K562 (cell line): ENCODE measurements around the gene POMT2. TPM values are rescaled to one million over a fixed set of nuclear protein-coding genes. Genes with fewer than 3 reads are reported as not detected.

Source experiments
- ATAC-seq: fragments of 200-7000 bp; cut with Tn5 transposase; 3 replicates; pipeline ENCODE4 v1.9.1; 2020; ENCODE audit warnings: moderate library complexity
- BruUV-seq: library from RNA; stranded (reverse); fragments of 400-500 nt; replicated peaks from 2 replicates; lab custom pipeline; 2021; lab: Mats Ljungman, UMichigan
- CTCF ChIA-PET: fragments of 300-600 bp; formaldehyde crosslinking; extraction: SDS; loops from one replicate; lab custom pipeline; 2021; ENCODE audit warnings: low intra/inter-chr PET ratio; lab: Yijun Ruan, JAX
- POLR2A ChIA-PET: fragments of 300-600, 350-650 bp; sonication (Branson Sonifier 250); formaldehyde crosslinking; extraction: SDS; loops from one replicate; lab custom pipeline; 2021; ENCODE audit warnings: antibody characterized with exemption, inconsistent platforms; lab: Yijun Ruan, JAX
- DNase-seq, 4 experiments: peaks; one replicate each; pipeline versions ENCODE4 v3.0.0 to v3.0.0-alpha.2; 2011 to 2018; ENCODE audit warnings: low spot score in 3 of 4, mixed read lengths in 3 of 4; ENCODE audit errors: extremely low read depth in 1 of 4
- FAIRE-seq: peaks from 2 replicates; lab custom pipeline; 2011; peaks lifted over from hg19 to GRCh38; lab: Jason Lieb, UNC
- H2AFZ ChIP-seq: 2 replicates; pipeline ENCODE4 v1.6.0; 2011; ENCODE audit warnings: low read depth, low read length, control low read depth, inconsistent platforms
- H3K27ac ChIP-seq: fragments of 200-600 bp; 3 replicates; pipeline ENCODE4 v1.8.0; 2011; ENCODE audit warnings: low read depth, mild to moderate bottlenecking, control low read depth, inconsistent platforms, low read length, moderate library complexity, mixed read lengths; ENCODE audit errors: extremely low read depth
- H3K27me3 ChIP-seq, 2 experiments: fragments of 300-600 bp in 1 of 2; 2 replicates in 1 of 2; 3 replicates in 1 of 2; pipeline versions ENCODE4 v1.6.0 to v1.8.0; 2011; ENCODE audit warnings: inconsistent platforms in 2 of 2, low read length in 2 of 2, mild to moderate bottlenecking in 1 of 2, mixed read lengths in 1 of 2, moderate library complexity in 1 of 2; ENCODE audit not compliant: control insufficient read depth in 2 of 2, insufficient read depth in 2 of 2
- H3K36me3 ChIP-seq: fragments of 300-600 bp; 3 replicates; pipeline ENCODE4 v1.8.0; 2011; ENCODE audit warnings: mild to moderate bottlenecking, low read length, inconsistent platforms; ENCODE audit not compliant: control insufficient read depth, insufficient read depth
- H3K4me1 ChIP-seq, 2 experiments: fragments of 200-600 bp in 1 of 2; replicated peaks in 1 of 2; 2 replicates in 1 of 2; 3 replicates in 1 of 2; pipeline versions ENCODE4 v1.5.1 to v1.8.0; 2011; ENCODE audit warnings: inconsistent platforms in 2 of 2, low read length in 2 of 2, mild to moderate bottlenecking in 1 of 2, mixed read lengths in 1 of 2, moderate library complexity in 1 of 2; ENCODE audit not compliant: control insufficient read depth in 2 of 2, insufficient read depth in 2 of 2
- H3K4me2 ChIP-seq: 2 replicates; pipeline ENCODE4 v1.6.1; 2011; ENCODE audit warnings: low read length, control low read depth, inconsistent platforms, mixed read lengths; ENCODE audit not compliant: insufficient read depth
- H3K4me3 ChIP-seq: fragments of 200-600 bp; sonication (generic), shearing (Covaris generic); 2 replicates; pipeline ENCODE4 v1.5.1; 2016; ENCODE audit warnings: control low read depth, inconsistent platforms
- H3K79me2 ChIP-seq: fragments of 200-600 bp; 3 replicates; pipeline ENCODE4 v1.8.0; 2011; ENCODE audit warnings: low read length, inconsistent platforms; ENCODE audit not compliant: control insufficient read depth, insufficient read depth
- H3K9ac ChIP-seq, 2 experiments: 2 replicates each; pipeline versions ENCODE4 v1.6.0 to v1.6.1; 2011; ENCODE audit warnings: low read depth in 2 of 2, low read length in 2 of 2, control low read depth in 1 of 2, inconsistent platforms in 1 of 2, mild to moderate bottlenecking in 1 of 2, mixed read lengths in 1 of 2; ENCODE audit not compliant: insufficient read depth in 1 of 2
- H3K9me1 ChIP-seq: one replicate; pipeline ENCODE4 v1.6.0; 2011; ENCODE audit warnings: inconsistent platforms, mild to moderate bottlenecking, low read length, moderate library complexity; ENCODE audit not compliant: control insufficient read depth, insufficient read depth
- H3K9me3 ChIP-seq: replicated peaks from 2 replicates; pipeline ENCODE4 v1.5.1; 2011; ENCODE audit warnings: low read depth, low read length, inconsistent platforms; ENCODE audit not compliant: control insufficient read depth, insufficient read depth
- H4K20me1 ChIP-seq: replicated peaks from 2 replicates; pipeline ENCODE4 v1.6.1; 2011; ENCODE audit warnings: low read length, inconsistent platforms, mixed read lengths; ENCODE audit not compliant: control insufficient read depth, insufficient read depth
- ELF2 ChIP-seq: fragments of 250-450 bp; sonication (Bioruptor Pico); IDR thresholded peaks from 2 replicates; pipeline ENCODE4 v1.5.0; 2021; ENCODE audit warnings: mild to moderate bottlenecking
- HDGF ChIP-seq: fragments of 450-650 bp; IDR thresholded peaks from 2 replicates; pipeline ENCODE4 v1.6.1; 2016
- HMG20B ChIP-seq: fragments of 250-450 bp; sonication (Bioruptor Pico); IDR thresholded peaks from 2 replicates; pipeline ENCODE4 v1.5.0; 2021; ENCODE audit warnings: mild to moderate bottlenecking
- TFAM ChIP-seq: fragments of 250-450 bp; sonication (Bioruptor Pico); conservative IDR thresholded peaks from 2 replicates; pipeline ENCODE4 v1.5.0; 2021; ENCODE audit warnings: mild to moderate bottlenecking, moderate library complexity
- TOE1 ChIP-seq, 2 experiments: fragments of 450-650 bp in 1 of 2; sonication (generic) in 1 of 2; formaldehyde crosslinking in 1 of 2; IDR thresholded peaks; 2 replicates each; pipeline versions ENCODE4 v1.7.1 to v1.8.0; 2016 to 2022; ENCODE audit warnings: borderline replicate concordance in 2 of 2, mild to moderate bottlenecking in 2 of 2, antibody characterized with exemption in 1 of 2, inconsistent platforms in 1 of 2, low read depth in 1 of 2, missing genetic modification reagents in 1 of 2, moderate library complexity in 1 of 2
- WGBS: fragments of 100-300 bp; shearing (Covaris generic); methylation state at CpG from one replicate; pipeline ENCODE4 v1.1.6; 2016; ENCODE audit warnings: low coverage, mixed read lengths; ENCODE audit not compliant: insufficient coverage; ENCODE audit errors: missing lambda C conversion rate; 5-methylcytosine and 5-hydroxymethylcytosine counted together
- in situ Hi-C: fragments of 300-500 bp; cut with MboI; formaldehyde crosslinking; loops from 4 replicates; pipeline ENCODE4 v1.15.0; 2018; ENCODE audit warnings: inconsistent platforms, mixed read lengths
- intact Hi-C: fragments of 100-400 bp; cut with micrococcal nuclease; formaldehyde crosslinking; loops from 2 replicates; pipeline ENCODE4 v1.14.2; 2022
- polyA plus RNA-seq, 8 experiments: library from polyadenylated mRNA; depleted of rRNA in 4 of 8; stranded (reverse) in 5 of 8; unstranded in 3 of 8; fragments of >200 nt; fragmentation: Nextera tagmentation in 2 of 8; fragmentation: Illumina TruSeq in 1 of 8; extraction: Ambion mirVana in 2 of 8; extraction: Trizol in 1 of 8; gene quantifications; 2 replicates each; pipeline versions ENCODE4 v1.2.1 to v1.2.3, GENCODE V29; 2011 to 2014; ENCODE audit warnings: inconsistent platforms in 1 of 8, missing spikeins in 1 of 8
- total RNA-seq, 7 experiments: library from RNA; depleted of rRNA in 6 of 7; stranded (reverse); fragments of >200 nt in 6 of 7; fragmentation: Illumina TruSeq in 2 of 7; extraction: Trizol in 2 of 7; gene quantifications; 2 replicates each; pipeline versions ENCODE4 v1.2.1 to v1.2.3, GENCODE V29; 2011 to 2021; ENCODE audit warnings: low replicate concordance in 1 of 7
- TF ChIP-seq, protein P1 (sequence below): fragments of 250-450 bp; sonication (Bioruptor Pico); IDR thresholded peaks from 2 replicates; pipeline ENCODE4 v1.6.1; 2021; ENCODE audit warnings: mild to moderate bottlenecking
- TF ChIP-seq, protein P2 (sequence below): fragments of 450-650 bp; formaldehyde crosslinking; IDR thresholded peaks from 2 replicates; pipeline ENCODE4 v1.4.0; 2022; ENCODE audit warnings: missing genetic modification characterization

Gene POMT2
- total and polyA plus RNA-seq, 9 of the 15 experiments (the other 6 are each of a cell fraction or from before 2014, with no cell fraction given), result 0.39 to 16.6 (median 7.8) TPM

DNA sequence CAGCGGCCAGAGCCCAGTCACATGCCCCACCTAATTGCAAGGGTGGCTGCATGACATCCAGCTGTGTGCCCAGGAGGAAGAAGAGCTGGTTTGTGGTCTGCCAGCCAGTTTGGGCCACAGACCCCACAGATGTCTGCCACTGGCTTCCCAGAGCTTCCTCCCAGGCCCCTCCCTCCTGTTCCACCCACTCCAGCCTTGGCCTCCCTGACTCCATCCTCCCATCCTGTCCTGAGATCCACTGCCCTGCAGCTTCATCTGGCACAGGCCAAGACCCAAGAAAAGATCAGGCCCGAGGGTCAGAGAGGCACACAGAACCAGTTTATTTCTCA, 55.5 kb downstream of the POMT2 start (continued):
- TF ChIP-seq, protein P1, sequence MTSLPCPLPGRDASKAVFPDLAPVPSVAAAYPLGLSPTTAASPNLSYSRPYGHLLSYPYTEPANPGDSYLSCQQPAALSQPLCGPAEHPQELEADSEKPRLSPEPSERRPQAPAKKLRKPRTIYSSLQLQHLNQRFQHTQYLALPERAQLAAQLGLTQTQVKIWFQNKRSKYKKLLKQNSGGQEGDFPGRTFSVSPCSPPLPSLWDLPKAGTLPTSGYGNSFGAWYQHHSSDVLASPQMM (CRISPR knock-in tag), result no peak
- no peak for TF ChIP-seq HMG20B (CRISPR knock-in tag)
- TF ChIP-seq ELF2 (CRISPR knock-in tag), result no peak

DNA sequence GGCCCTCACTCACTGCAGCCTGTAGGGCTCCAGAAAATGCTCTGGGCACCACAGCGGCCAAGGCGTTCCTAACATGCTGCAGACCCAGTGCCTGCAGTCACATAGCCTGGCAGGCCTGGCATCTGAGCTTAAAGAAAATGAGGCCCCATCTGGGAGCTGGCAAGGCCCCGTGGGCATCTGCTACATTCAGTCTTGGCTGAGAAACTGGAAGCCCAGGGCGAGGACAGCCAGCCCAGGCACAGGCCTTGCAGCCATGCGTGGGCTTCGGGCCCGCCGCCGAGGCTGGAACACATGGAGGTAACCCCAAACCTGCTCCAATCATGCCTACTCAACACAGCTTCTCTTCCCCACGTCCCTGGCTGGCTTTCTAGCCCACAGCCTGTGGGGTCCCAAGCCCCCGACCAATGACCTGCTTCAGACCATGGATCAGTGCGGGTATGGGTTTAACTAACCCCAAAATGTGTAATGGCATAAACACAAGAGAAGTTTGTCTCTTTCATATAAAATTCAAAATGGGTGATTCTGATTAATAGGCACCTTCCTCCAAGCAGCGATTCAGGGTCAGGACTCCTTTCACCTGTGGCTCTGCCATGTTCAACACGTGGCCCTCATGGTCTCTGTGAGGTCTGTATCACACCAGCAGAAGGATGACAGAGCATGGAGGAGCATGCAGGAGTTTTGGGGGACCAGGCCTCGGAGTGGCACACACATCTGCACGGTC, 56.1 kb downstream of the POMT2 start:
- in situ Hi-C loops, result no loop called here
- no TSS peak for BruUV-seq
- Histone ChIP-seq H4K20me1 (no peaks in the 10 kb centered on the region; the same call in 1 of the 2 replicates), H2AFZ (no peak overlapping the region), H3K9me1 (no peaks in the 10 kb centered on the region), H3K4me2 (no peak overlapping the region), H3K4me3 (no peak overlapping the region), H3K4me1 (no peaks in the 10 kb centered on the region; a peak in 1 of 5 replicates), H3K36me3 (no peaks in the 10 kb centered on the region), H3K27ac (no peak overlapping the region), H3K9me3 (no peaks in the 10 kb centered on the region), H3K27me3 (peaks cover 2 to 63% of the 10 kb centered on the region in 2 experiments; a peak in 4 of 5 replicates), H3K79me2 (no peaks in the 10 kb centered on the region), H3K9ac (no peak overlapping the region; a peak in 1 of 4 replicates)
- WGBS, result 0% methylated on average over 14 of the region's 16 CpGs
- CTCF ChIA-PET, result no interaction called here
- FAIRE-seq, result no peak
- ATAC-seq, result no peak
- POLR2A ChIA-PET, result no interaction called here
- DNase-seq, result no peak
- intact Hi-C loops, result no loop called here
- TF ChIP-seq HDGF, result no peak
- no peak for TF ChIP-seq TOE1 (IDR thresholded peaks at IDR 0.05; ENCODE audit: borderline replicate concordance)
- no peak for TF ChIP-seq TOE1 (CRISPR knock-in tag; IDR thresholded peaks at IDR 0.05; ENCODE audit: borderline replicate concordance, low read depth)
- TF ChIP-seq, protein P2, sequence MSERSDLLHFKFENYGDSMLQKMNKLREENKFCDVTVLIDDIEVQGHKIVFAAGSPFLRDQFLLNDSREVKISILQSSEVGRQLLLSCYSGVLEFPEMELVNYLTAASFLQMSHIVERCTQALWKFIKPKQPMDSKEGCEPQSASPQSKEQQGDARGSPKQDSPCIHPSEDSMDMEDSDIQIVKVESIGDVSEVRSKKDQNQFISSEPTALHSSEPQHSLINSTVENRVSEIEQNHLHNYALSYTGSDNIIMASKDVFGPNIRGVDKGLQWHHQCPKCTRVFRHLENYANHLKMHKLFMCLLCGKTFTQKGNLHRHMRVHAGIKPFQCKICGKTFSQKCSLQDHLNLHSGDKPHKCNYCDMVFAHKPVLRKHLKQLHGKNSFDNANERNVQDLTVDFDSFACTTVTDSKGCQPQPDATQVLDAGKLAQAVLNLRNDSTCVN, result no peak
- no peak for TF ChIP-seq TFAM (CRISPR knock-in tag)
